SK-N-DZ (cell line): Measurements from ENCODE around the gene SPACA6.

Experiments
- DNase-seq: peaks from one replicate; pipeline ENCODE4 v3.0.0-alpha.2; 2015; ENCODE audit warnings: low spot score

SPACA6 gene

DNA sequence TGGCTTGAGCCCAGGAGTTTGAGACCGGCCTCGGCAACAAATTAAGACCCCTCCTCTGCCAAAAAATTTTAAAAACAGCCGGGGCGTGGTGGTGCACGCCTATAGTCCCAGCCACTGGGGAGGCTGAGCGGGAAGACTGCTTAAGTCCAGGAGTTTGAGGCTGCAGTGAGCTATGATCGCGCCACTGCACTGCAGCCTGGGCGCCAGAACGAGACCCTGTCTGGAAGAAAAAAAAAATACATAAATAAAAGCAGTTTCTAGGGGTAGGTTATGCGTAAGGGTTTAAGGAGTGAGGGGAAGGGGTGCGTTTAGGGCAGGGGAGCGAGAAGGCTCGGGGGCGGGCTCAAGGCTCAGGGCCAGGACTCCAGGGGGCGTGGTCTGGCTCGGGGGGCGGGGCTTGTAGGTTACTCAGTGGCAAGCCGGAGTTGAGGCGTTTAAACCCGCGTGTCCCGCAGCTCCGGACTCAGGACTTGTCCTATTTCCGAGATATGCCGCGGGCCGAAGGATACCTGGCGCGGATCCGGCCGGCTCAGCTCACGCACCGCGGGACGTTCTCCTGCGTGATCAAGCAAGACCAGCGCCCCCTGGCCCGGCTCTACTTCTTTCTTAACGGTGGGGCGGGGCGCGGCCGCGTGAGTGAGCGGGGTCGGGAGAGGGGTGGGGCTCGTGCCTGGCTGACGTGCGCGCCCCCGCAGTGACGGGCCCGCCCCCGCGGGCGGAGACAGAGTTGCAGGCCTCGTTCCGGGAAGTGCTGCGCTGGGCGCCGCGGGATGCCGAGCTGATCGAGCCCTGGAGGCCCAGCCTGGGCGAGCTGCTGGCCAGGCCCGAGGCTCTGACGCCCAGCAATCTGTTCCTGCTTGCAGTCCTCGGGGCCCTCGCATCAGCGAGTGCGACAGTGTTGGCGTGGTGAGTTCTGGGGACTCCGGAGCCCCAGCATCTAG lies 10.7 kb downstream of the SPACA6 start:
- DNase-seq: peak; percentile 81

DNA sequence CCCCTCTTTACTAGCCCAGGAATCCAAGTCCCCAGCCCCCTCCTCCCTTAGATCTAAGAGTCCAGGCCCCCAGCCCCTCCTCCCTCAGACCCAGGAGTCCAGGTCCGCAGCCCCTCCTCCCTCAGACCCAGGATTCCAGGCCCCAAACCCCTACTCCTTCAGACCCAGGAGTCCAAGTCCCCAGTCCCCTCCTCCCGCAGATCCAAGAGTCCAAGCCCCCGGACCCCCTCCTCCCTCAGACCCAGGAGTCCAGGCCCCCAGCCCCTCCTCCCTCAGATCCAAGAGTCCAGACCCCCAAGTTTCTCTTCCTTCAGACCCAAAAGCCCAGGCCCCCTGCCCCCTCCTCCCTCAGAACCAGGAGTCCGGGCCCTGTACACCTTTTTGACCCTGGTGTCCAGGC lies 11.5 kb downstream of the SPACA6 start:
- no peak for DNase-seq

DNA sequence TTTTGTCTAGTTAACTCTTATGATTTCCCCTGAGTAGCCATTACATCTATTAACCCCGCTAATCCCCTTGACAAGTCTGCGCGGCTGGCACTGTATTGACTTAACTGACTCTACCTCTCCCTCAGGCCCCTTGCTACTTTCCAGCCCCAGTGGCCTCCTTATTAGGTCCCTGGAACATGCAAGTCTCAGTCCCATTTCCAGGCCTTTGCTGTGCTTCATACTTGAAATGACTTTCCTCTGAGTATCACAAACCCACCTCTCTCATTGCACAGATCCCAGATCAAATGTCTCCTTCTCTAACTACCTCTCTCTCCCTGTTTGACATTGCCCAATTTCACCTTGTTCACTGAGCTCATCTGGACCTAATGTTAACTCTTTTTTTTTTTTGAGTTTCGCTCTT lies 13.2 kb downstream of the SPACA6 start:
- no peak for DNase-seq

DNA sequence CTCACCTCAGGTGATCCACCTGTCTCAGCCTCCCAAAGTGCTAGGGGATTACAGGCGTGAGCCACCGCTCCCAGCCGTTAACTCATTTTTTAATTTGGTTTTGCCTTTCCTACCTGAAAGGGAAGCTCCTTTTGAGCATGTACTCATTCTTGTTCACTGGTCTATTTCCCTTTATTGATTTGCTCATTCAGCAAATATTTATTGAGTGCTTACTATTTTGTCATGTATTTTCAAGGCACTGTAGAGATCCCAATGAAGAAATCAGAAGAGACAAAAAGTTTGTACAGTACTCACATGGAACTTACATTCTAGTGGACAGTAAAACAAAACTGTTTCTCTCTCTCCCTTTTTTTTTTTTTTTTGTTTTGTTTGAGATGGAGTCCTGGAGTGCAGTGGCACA lies 13.8 kb downstream of the SPACA6 start:
- DNase-seq: no peak

DNA sequence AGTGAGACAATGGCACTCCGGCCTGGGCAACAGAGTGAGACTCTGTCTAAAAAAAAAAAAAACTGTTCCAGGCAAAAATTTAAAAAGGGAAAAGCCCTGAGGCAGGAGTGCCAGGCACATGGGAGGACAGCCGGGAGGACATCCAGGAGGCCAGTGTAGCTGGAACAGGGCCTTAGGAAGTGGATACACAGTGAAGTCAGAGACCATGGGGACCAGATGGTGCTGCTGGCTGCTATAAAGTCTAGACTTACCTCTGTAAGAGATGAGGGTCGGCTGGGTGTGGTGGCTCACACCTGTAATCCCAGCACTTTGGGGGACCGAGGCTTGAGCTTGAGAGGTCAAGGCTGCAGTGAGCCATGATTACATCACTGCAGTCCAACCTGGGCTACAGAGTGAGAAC lies 15.7 kb downstream of the SPACA6 start:
- no peak for DNase-seq

DNA sequence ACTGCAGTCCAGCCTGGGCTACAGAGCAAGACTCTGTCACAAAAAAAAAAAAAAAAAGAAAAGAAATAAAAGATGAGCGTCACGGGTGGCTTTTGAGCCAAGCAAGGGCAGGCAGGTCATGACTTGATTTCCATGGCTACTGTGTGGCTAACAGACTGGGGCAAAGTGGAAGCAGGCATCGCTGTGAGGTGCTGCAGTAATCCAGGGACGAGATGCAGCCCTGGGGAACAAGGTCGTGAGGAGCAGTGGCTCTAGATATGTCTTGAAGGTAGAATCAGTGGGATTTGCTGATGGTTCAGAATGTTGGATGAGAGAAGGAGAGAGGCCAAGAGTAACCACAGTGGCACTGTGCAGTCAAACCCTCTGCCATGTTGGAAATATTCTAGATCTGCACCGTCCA lies 16.4 kb downstream of the SPACA6 start:
- DNase-seq: no peak

DNA sequence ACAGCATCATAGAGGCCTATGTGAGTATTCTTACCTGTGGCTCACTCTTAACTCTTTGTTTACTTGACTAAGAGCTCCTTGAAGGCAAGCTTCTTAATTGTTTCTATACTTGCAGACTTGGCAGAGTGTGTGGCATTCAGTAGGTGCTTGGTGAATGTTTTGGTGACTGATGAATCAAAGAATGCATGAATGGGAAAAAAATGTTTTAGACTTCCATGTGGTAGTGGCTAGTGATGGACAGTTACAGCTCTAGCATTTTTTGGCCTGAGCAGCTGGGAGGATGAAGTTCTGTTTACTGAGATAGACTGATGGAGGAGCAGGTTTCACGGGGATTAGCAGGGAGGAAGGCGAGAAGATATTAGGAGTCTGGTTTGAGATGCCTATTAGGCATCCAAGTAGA lies 17.0 kb downstream of the SPACA6 start:
- no peak for DNase-seq

DNA sequence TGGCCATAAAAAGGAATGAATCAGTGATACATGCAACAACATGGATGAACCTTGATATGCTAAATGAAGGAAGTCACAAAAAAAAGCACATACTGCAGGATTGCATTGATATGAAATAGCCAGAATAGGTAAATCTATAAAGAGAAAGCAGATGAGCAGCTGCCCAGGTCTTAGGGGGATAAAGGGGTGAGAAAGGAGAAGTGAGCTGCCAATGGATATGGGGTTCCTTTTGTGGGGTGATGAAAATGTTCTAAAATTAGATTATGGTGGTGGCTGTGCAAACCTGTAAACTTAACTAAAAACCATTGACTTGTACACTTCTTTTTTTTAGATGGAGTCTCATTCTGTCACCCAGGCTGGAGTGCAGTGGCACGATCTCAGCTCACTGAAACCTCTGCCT lies 18.6 kb downstream of the SPACA6 start:
- no peak for DNase-seq

DNA sequence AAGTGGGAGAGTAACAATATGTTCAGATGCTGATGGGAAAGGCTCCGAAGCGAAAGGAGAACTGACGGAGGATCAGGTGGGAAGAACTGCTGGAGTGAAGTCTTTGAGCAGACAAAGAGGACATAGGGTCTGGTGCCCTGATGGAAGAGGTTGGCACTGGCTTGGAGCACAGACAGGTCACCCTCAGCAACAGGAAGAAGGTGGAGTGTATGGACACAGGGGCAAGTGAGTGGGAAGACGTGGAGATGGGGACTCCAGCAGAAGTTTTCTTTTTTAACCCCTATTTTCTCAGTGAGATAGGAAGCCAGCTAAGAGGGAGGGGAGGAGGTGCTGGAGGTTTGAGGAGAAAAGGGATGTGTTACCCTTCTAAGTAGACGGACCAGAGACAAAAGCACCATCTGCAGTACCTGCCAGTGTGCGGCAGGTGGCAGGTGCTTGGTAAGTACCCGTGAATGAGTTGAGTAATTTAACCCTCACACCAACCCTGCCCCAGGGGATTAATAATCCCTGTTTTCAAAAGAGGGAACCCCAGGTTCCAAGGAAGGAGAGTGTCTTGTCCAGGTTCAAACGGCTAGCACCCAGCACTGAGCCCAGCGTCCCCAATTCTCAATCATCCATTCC lies 19.4 kb downstream of the SPACA6 start:
- peak; percentile 29 for DNase-seq

DNA sequence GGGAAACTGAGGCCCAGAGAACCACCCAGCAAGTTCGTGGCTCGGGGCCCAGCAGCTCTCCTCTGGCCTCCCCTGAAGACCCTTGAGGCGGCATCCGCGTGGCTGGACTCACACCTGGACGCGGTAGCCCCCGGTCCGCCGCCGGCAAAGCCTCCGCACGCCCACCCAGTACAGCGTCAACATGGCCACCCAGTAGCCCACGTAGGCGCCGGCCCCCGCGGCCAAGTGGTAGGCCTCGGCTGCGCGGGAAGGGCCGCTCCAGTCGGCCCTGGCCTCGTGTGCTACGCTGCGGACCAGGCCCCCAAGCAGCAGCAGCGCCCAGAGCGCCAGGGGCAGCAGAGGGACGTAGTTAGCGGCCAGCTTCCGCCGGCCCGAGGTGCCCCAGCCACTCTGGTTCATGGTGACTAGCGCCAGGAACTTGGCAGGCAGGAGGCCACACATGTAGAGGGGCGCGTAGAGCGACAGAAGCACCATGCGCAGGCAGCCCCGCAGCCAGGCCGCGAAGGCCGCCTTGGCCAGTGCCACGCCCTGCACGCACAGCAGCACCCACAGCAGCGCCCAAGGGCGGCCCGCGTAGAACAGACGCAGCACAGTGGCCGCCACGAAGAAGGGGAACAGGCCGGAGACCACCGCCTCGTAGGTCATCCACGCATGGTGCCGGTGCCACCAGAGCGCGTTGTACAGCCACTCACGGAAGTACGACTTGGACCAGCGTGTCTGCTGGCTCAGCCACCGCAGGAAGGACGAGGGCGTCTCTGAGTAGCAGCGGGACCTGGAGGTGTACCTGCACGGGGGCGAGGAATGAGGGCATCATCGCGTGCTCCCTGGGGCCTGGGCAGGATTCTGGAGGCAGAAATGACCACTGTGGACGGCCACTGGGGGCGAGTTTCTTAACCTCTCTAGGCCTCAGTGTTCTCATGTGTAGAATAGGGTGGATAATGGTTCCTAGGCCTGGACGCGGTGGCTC lies 20.5 kb downstream of the SPACA6 start:
- DNase-seq: no peak

DNA sequence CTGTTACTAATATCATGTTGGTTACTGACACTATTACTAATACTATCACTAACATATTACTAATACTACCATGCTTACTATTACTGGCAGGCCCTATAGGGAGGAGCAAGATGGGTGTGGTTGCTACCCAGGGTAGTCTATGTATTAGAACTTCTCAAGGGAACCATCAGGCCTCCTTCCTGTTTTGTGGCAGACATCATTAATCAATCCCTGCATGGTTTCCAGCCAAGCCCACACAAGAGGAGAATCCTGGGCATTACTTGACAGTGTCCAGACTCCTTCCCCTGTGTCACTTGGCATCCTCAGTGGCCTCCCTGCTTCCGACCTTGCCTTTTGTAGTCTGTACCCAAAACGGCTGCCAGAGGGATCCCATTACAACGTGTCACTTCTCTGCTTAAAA lies 21.7 kb downstream of the SPACA6 start:
- DNase-seq: no peak

DNA sequence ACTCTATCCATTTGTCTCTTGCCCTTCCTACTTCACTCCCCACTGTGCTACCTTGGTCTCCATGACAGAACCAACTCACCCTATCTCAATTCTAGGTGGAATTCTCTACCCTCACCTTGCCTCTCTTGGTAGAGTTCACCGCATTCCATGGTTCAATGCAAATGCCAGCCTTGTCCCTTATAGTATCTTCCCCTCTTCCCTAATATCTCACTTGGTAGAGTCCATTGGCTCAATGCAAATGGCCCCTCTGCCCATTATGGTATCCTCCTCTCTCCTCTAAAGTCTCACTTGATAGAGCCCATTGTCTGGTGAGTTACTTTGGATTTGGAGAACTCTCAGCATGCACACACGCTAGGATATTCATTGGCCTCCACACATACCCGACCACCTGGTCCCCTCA lies 22.7 kb downstream of the SPACA6 start:
- DNase-seq: no peak

DNA sequence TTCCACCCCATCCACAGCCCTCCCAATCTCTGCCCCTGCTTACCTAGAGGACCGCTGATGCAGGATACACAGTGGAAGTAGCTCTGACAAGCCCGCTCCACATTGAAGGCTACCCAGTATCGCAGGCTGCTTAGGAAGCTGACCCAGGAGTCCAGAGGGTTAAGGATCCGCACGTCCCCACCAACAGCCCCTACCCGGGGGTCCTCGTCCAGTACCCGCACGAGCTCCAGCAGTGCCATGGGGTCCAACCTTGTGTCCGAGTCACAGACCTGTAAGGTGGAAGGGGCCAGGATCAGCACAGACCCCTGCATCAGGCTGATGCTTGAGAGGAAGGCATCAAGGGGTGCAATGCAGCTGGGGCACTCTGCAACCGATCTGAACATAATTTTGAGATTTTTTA lies 23.8 kb downstream of the SPACA6 start:
- no peak for DNase-seq

DNA sequence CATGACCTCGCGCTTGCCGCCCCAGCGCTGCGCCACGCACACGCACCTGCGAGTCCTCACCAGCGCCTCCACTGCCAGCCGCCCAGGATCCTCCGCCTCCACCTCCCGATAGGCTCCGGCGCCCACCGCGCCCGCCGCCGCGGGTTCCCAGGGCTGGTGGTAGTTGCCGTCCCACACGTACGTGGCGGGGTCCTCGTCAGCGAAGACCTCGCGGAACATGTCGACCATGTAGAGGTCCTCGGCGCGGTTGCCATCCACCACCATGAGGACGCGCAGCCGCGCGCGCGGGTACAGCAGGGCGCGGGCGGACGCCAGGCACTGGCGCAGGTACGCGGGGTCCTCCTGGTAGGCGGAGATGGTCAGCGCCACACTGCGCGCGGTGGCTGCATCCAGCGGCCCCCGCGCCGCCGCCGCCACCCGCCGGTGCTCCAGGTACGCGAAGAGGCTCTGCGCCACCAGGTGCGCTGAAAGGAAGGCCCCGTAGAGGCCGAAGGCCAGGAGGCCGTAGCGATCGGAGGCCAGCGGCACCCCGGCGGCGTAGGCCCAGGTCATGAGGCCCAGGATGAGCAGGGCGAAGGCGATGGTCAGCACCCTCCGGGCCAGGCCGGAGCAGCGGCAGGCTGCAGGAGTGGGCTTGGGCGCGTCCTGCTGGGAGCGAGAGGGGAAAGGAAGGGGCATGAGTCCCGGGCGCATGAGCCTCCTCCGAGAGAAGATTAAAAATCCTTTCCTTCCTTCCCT lies 26.3 kb downstream of the SPACA6 start:
- DNase-seq: no peak

DNA sequence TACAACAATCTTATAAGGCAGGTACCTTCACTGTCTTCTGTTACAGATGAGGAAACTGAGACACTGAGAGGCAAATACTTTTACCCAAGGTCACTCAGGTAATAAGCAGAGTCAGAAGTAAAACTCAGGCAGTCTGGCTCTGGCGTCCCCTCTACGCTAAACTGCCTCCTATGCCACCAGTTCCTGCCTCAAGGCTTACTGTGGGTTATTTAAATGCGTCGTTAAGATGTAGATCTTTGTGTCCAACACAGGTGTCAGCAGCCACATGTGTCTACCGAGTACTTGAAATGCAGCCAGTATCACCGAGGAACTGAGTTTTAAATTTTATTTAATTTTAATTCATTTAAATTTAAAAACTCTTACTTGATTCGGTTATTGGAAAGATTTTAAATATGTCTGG lies 28.8 kb downstream of the SPACA6 start:
- DNase-seq: no peak

DNA sequence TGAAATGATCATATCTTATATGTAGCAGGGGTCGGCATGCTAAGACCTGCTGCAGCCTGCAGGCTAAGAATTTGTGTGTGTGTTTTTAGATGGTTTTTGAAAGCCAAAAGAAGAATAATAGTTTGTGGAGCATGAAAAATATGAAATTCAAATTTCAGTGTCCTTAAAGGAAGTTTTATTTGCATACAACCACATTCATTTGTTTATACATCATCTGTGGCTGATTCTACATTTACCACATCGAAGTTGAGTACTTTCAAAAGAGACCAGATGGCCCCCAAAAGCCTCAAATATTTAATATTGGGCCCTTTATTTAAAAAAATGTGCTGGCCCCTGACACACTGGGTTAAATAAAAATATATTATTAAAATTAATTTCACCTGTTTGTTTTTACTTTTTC lies 29.4 kb downstream of the SPACA6 start:
- no peak for DNase-seq

DNA sequence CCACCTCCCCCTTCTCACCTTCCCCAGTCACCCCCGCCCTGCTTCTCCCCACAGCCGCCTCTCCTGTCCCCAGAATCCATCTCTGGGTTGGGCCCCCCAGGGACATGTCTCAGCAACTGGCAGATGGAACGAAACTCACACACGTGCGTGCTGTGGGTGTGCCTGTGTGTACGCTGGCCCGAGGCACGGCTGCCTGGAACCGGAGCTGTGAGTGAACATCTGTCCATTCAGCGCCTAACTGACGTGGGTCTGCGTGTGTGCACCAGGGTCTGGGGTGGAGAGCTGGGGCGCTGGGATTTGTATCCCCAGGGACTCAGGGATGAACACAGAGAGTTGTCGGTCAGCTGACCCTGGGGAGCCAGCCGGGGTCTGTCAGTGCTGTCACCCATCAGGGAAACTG lies 31.4 kb downstream of the SPACA6 start:
- DNase-seq: no peak

DNA sequence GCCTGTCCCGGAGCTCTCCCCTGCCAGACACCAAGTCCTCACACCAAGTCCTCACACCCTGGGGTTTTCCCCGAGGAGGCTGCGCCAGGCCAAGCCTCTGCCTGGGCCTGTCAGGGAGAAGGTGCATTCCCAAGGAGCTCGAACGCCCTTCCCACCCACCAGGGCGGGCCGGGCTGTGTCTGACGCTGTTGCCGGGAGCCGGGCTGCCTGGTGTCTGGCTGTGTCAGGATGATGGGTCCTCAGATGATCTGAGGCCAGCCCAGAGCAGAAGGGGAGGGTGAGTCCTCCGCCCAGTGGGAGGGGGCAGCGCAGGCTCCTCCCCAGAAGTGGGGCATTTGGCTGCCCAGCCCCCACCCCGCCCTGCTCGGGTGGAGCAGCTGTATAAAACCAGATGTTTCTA lies 32.9 kb downstream of the SPACA6 start:
- peak; percentile 12 for DNase-seq

DNA sequence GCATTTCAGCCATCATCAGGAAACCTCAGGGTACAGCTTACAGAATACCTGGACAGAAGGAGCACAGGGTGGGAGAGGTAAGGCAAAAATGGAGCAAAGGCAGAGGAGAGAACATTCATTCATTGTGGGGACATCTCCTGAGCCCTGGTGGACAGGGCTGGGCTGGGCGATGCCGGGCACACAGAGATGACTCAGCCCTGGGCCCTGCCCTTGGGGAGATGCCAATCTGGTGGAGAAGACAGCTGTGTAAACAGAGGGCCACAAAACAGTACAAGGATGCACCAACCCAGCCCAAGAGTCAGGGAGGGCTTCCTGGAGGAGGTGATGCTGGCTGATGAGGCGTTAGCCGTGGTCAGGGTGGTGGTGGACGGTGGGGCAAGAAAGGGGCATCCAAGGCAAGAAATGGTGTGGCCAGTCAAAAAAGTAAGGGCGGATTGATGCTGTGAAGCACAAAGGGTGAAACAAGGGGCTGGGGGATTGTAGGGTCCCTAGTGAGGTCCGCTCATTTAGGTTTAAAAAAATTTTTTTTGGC lies 34.3 kb downstream of the SPACA6 start:
- no peak for DNase-seq

DNA sequence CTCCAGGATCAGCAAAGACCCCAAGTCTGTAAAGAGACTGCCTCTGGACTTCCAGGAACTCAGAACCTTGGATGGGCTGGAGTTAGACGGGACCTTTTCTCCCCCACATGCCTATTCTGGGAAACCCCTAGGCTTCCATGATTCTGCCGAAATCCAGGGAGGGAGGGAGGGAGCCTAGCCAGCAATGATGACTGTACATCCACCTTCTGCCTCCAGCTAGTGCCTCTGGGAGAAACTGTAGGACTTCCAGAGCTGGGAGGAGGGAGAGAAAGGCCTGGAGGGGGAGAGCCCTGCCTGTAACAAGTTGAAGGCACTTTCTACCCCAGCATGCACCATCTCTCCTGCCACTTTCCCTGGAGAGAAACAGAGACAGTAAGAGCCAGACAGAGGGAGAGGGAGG lies 36.7 kb downstream of the SPACA6 start:
- no peak for DNase-seq
